SU-DHL-6 (cell line): ENCODE data around the gene M1AP.
A peak's percentile ranks its signal among the peaks of the same experiment; 100 is the strongest.

Source experiments
- CTCF ChIP-seq: fragments of 200-600 bp; sonication (generic); IDR thresholded peaks from one replicate; pipeline ENCODE4 v1.5.1; 2017; ENCODE audit warnings: antibody characterized with exemption, mild to moderate bottlenecking, low read length, moderate library complexity; ENCODE audit not compliant: insufficient read depth, poor library complexity, severe bottlenecking
- EZH2phosphoT487 ChIP-seq: fragments of 200-600 bp; sonication (generic), shearing (Covaris generic); conservative IDR thresholded peaks from 2 replicates; pipeline ENCODE4 v1.6.1; 2018; ENCODE audit warnings: mild to moderate bottlenecking, antibody characterized with exemption, low read length, moderate library complexity, mixed read lengths

- TF ChIP-seq CTCF (peak; percentile 58), EZH2phosphoT487 (no peak)
These were observed 42.4 kb upstream of the M1AP start for GRCh38 chr2:74690571-74690970.
